ENCODE data around the gene C11orf21. TPM values are rescaled to one million over a fixed set of nuclear protein-coding genes. Genes with fewer than 3 reads are reported as not detected.

Gene C11orf21
- total and polyA plus RNA-seq, 9 of the 15 experiments (the other 6 are each of a cell fraction or from before 2014, with no cell fraction given) = 0.10 to 2.6 (median 2.0) TPM

- no peak overlapping the region for H3K4me3 ChIP-seq
- in situ Hi-C loops (cut with MboI) (no loop called here), intact Hi-C loops (cut with micrococcal nuclease) (no loop called here)
- no peak overlapping the region for H3K4me2 ChIP-seq (ENCODE audit: insufficient read depth, low read length)
- WGBS (ENCODE audit: insufficient coverage, low coverage, missing lambda C conversion rate) = 0% methylated on average over 6 of the region's 6 CpGs
- no peaks in the 10 kb centered on the region for H3K9me3 ChIP-seq (replicated peaks; ENCODE audit: control insufficient read depth, insufficient read depth, low read depth, low read length)
- peaks cover 21 to 55% of the 10 kb centered on the region in 2 experiments; a peak in 4 of 5 replicates for H3K27me3 ChIP-seq (ENCODE audit: control insufficient read depth in 2 of 2, insufficient read depth in 2 of 2, low read length in 2 of 2)
- CTCF ChIA-PET (ENCODE audit: low intra/inter-chr PET ratio) = interaction anchor here (0.6 kb wide), 1 partner anchor 192 kb away, joined by 6 read pairs; no protein-coding TSS in a partner anchor
- H3K4me1 ChIP-seq (replicated peaks in 1 of 2; ENCODE audit: control insufficient read depth in 2 of 2, insufficient read depth in 2 of 2, low read length in 2 of 2) = peaks cover 0 to 3% of the 10 kb centered on the region in 2 experiments; a peak in 2 of 5 replicates
- no peak overlapping the region for H3K9ac ChIP-seq (ENCODE audit: insufficient read depth in 1 of 2, low read depth in 2 of 2, low read length in 2 of 2)
- no peak for DNase-seq (ENCODE audit: extremely low read depth in 1 of 4, low spot score in 3 of 4)
- no peaks in the 10 kb centered on the region for H3K79me2 ChIP-seq (ENCODE audit: control insufficient read depth, insufficient read depth, low read length)
- no peak overlapping the region for H2AFZ ChIP-seq (ENCODE audit: low read depth, low read length)
- no peak overlapping the region for H3K27ac ChIP-seq (ENCODE audit: extremely low read depth, low read depth, low read length)
- no peak for ATAC-seq
- FAIRE-seq = no peak
- no TSS peak for BruUV-seq (replicated peaks)
- no peaks in the 10 kb centered on the region for H4K20me1 ChIP-seq (replicated peaks; ENCODE audit: control insufficient read depth, insufficient read depth, low read length)
- no peaks in the 10 kb centered on the region for H3K36me3 ChIP-seq (ENCODE audit: control insufficient read depth, insufficient read depth, low read length)
- H3K9me1 ChIP-seq (ENCODE audit: control insufficient read depth, insufficient read depth, low read length) = no peaks in the 10 kb centered on the region
- POLR2A ChIA-PET = no interaction called here
- TF ChIP-seq RBBP5 (IDR thresholded peaks at IDR 0.05; ENCODE audit: borderline replicate concordance, insufficient read depth, low read length, poor library complexity, severe bottlenecking) (no peak), ZNF217 (CRISPR knock-in tag; IDR thresholded peaks at IDR 0.05) (no peak), U2AF2 (optimal IDR thresholded peaks at IDR 0.05; ENCODE audit: low read depth, low read length) (no peak), KDM1A (IDR thresholded peaks at IDR 0.05) (no peak), RBM34 (IDR thresholded peaks at IDR 0.05; ENCODE audit: borderline replicate concordance, insufficient read depth, low read length) (no peak), KLF13 (tag; IDR thresholded peaks at IDR 0.05; ENCODE audit: borderline replicate concordance, low read depth) (no peak), BMI1 (IDR thresholded peaks at IDR 0.05; ENCODE audit: low read length) (no peak), CTCFL (IDR thresholded peaks at IDR 0.05; ENCODE audit: borderline replicate concordance, insufficient read depth, low read depth, low read length, poor library complexity, severe bottlenecking) (no peak), BRF1 (IDR thresholded peaks at IDR 0.05; ENCODE audit: borderline replicate concordance, extremely low read depth, insufficient read length) (no peak), EP300 (IDR thresholded peaks at IDR 0.05; ENCODE audit: low read length) (no peak), CCAR2 (IDR thresholded peaks at IDR 0.05; ENCODE audit: low read depth, low read length) (no peak), MCM2 (IDR thresholded peaks at IDR 0.05; ENCODE audit: low read depth) (no peak), ETV1 (tag; conservative IDR thresholded peaks at IDR 0.05; ENCODE audit: low read depth) (no peak)
- TF ChIP-seq, protein P1, sequence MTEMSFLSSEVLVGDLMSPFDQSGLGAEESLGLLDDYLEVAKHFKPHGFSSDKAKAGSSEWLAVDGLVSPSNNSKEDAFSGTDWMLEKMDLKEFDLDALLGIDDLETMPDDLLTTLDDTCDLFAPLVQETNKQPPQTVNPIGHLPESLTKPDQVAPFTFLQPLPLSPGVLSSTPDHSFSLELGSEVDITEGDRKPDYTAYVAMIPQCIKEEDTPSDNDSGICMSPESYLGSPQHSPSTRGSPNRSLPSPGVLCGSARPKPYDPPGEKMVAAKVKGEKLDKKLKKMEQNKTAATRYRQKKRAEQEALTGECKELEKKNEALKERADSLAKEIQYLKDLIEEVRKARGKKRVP (CRISPR knock-in tag; IDR thresholded peaks at IDR 0.05) = no peak
- TF ChIP-seq, protein P2, sequence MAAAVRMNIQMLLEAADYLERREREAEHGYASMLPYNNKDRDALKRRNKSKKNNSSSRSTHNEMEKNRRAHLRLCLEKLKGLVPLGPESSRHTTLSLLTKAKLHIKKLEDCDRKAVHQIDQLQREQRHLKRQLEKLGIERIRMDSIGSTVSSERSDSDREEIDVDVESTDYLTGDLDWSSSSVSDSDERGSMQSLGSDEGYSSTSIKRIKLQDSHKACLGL (CRISPR knock-in tag; IDR thresholded peaks at IDR 0.05; ENCODE audit: borderline replicate concordance, poor library complexity, severe bottlenecking) = no peak
Measured at GRCh38 chr11:2321311-2321683, 19.6 kb upstream of the C11orf21 start.

All from K562 (cell line).